GM12878 (cell line): Measurements from ENCODE around the gene HSD11B1L. TPM values are rescaled to one million over a fixed set of nuclear protein-coding genes. Genes with fewer than 3 reads are reported as not detected.

ENCODE experiments used
- ATAC-seq: fragments of 200-7000 bp; cut with Tn5 transposase; 3 replicates; pipeline ENCODE4 v1.9.1; 2020; ENCODE audit warnings: mild to moderate bottlenecking, moderate library complexity
- BruUV-seq: library from RNA; stranded (reverse); fragments of 400-500 nt; replicated peaks from 2 replicates; lab custom pipeline; 2021; lab: Mats Ljungman, UMichigan
- CTCF ChIA-PET: fragments of 300-600 bp; sonication (Branson Sonifier 250); formaldehyde crosslinking; extraction: SDS; loops from one replicate; lab custom pipeline; 2021; ENCODE audit warnings: inconsistent platforms; lab: Yijun Ruan, JAX
- POLR2A ChIA-PET: fragments of 350-600 bp; formaldehyde crosslinking; extraction: SDS; loops from one replicate; lab custom pipeline; 2021; ENCODE audit warnings: inconsistent platforms; lab: Charles Lee
- RAD21 ChIA-PET: fragments of 300-600 bp; sonication (Branson Sonifier 250); formaldehyde crosslinking; loops from one replicate; lab custom pipeline; 2023; ENCODE audit warnings: antibody characterized with exemption; ENCODE audit not compliant: unreplicated experiment; lab: Charles Lee
- SMC1A ChIA-PET: fragments of 300-600 bp; sonication (Branson Sonifier 250); formaldehyde crosslinking; loops from one replicate; lab custom pipeline; 2023; ENCODE audit not compliant: unreplicated experiment, uncharacterized antibody; lab: Charles Lee
- DNase-seq: peaks from one replicate; pipeline ENCODE4 v3.0.0-alpha.2; 2011; ENCODE audit warnings: low read depth, low spot score
- FAIRE-seq: peaks from 3 replicates; lab custom pipeline; 2011; peaks lifted over from hg19 to GRCh38; lab: Jason Lieb, UNC
- H2AFZ ChIP-seq: 2 replicates; pipeline ENCODE4 v1.6.0; 2011; ENCODE audit warnings: low read depth, low read length, control low read depth; ENCODE audit not compliant: control insufficient read depth
- H3K27ac ChIP-seq: 2 replicates; pipeline ENCODE4 v1.5.1; 2011; ENCODE audit warnings: control low read depth; ENCODE audit not compliant: control insufficient read depth, insufficient read depth
- H3K27me3 ChIP-seq, 2 experiments: replicated peaks in 1 of 2; 2 replicates each; pipeline versions ENCODE4 v1.6.0 to v1.6.1; 2011; ENCODE audit warnings: low read length in 1 of 2; ENCODE audit not compliant: control insufficient read depth in 2 of 2, insufficient read depth in 2 of 2
- H3K36me3 ChIP-seq, 2 experiments: 2 replicates each; pipeline ENCODE4 v1.5.1; 2011; ENCODE audit warnings: low read length in 1 of 2; ENCODE audit not compliant: control insufficient read depth in 2 of 2, insufficient read depth in 2 of 2
- H3K4me1 ChIP-seq: 2 replicates; pipeline ENCODE4 v1.6.1; 2011; ENCODE audit warnings: mild to moderate bottlenecking, low read length, moderate library complexity, mixed read lengths; ENCODE audit not compliant: control insufficient read depth, insufficient read depth
- H3K4me2 ChIP-seq: 2 replicates; pipeline ENCODE4 v1.6.0; 2011; ENCODE audit warnings: control low read depth; ENCODE audit not compliant: control insufficient read depth, insufficient read depth
- H3K4me3 ChIP-seq: fragments of 200-600 bp; sonication (generic); 2 replicates; pipeline ENCODE4 v1.5.1; 2016
- H3K79me2 ChIP-seq: 2 replicates; pipeline ENCODE4 v1.6.0; 2011; ENCODE audit warnings: low read length; ENCODE audit not compliant: control insufficient read depth, insufficient read depth
- H3K9ac ChIP-seq: 2 replicates; pipeline ENCODE4 v1.8.0; 2011; ENCODE audit warnings: low read length, control low read depth, mixed read lengths; ENCODE audit not compliant: control insufficient read depth, insufficient read depth
- H3K9me3 ChIP-seq: replicated peaks from 3 replicates; pipeline ENCODE4 v1.5.1; 2011; ENCODE audit warnings: mild to moderate bottlenecking, low read length; ENCODE audit not compliant: control insufficient read depth, insufficient read depth
- H4K20me1 ChIP-seq: 2 replicates; pipeline ENCODE4 v1.6.0; 2011; ENCODE audit not compliant: control insufficient read depth, insufficient read depth
- ATF2 ChIP-seq: IDR thresholded peaks from 2 replicates; pipeline ENCODE4 v1.6.1; 2012; ENCODE audit warnings: low read length, inconsistent platforms
- POLR2AphosphoS5 ChIP-seq: IDR thresholded peaks from 2 replicates; pipeline ENCODE4 v1.6.1; 2011; ENCODE audit warnings: mild to moderate bottlenecking, low read length, inconsistent platforms
- WGBS: methylation state at CpG from one replicate; pipeline ENCODE4 v1.1.6; 2016; ENCODE audit warnings: low lambda C conversion rate; ENCODE audit not compliant: insufficient replicate concordance, insufficient coverage; ENCODE audit errors: missing lambda C conversion rate; 5-methylcytosine and 5-hydroxymethylcytosine counted together
- in situ Hi-C: fragments of 300-500 bp; cut with MboI; formaldehyde crosslinking; loops from 9 replicates; pipeline ENCODE4 v1.14.3; 2018; ENCODE audit warnings: mixed read lengths
- intact Hi-C: fragments of 100-400 bp; cut with micrococcal nuclease; formaldehyde crosslinking; loops from one replicate; pipeline ENCODE4 v1.14.2; 2022; ENCODE audit not compliant: unreplicated experiment
- polyA plus RNA-seq, 11 experiments: library from polyadenylated mRNA; depleted of rRNA in 4 of 11; unstranded in 6 of 11; stranded (reverse) in 5 of 11; fragments of >200 nt; fragmentation: Nextera tagmentation in 4 of 11; fragmentation: Illumina TruSeq in 1 of 11; extraction: Ambion mirVana in 4 of 11; extraction: Trizol in 1 of 11; gene quantifications; 1 replicate in 1 of 11; 2 replicates in 10 of 11; pipeline versions ENCODE4 v1.2.1 to v1.2.3, GENCODE V29; 2011 to 2016; ENCODE audit warnings: inconsistent platforms in 2 of 11, missing spikeins in 2 of 11, low read depth in 1 of 11
- total RNA-seq, 4 experiments: library from RNA; depleted of rRNA in 3 of 4; stranded (reverse); fragments of >200 nt in 3 of 4; fragmentation: Illumina TruSeq in 1 of 4; extraction: Trizol in 1 of 4; gene quantifications; 2 replicates each; pipeline versions ENCODE4 v1.2.1 to v1.2.3, GENCODE V29; 2013 to 2021
- TF ChIP-seq, protein P1 (sequence below): fragments of 150-350 bp; IDR thresholded peaks from 2 replicates; pipeline ENCODE4 v1.6.1; 2014; ENCODE audit warnings: mild to moderate bottlenecking, low read depth, low read length

Gene HSD11B1L
- total and polyA plus RNA-seq, 10 of the 15 experiments (the other 5 are each of a cell fraction or from before 2014, with no cell fraction given): 0.29 to 1.8 (median 1.1) TPM; not detected in 1

- Histone ChIP-seq H3K9ac (no peak overlapping the region), H3K27ac (no peak overlapping the region), H3K9me3 (no peaks in the 10 kb centered on the region), H3K4me1 (0 out of 2 replicates have a peak, but pooled peaks cover 3% of the 10 kb centered on the region), H4K20me1 (no peaks in the 10 kb centered on the region; the same call in 1 of the 2 replicates), H3K4me2 (no peak overlapping the region), H3K79me2 (peaks cover 16% of the 10 kb centered on the region), H3K4me3 (no peak overlapping the region), H2AFZ (no peak overlapping the region), H3K27me3 (no peaks in the 10 kb centered on the region), H3K36me3 (peaks cover 12 to 52% of the 10 kb centered on the region in 2 experiments)
- ChIA-PET POLR2A (no interaction called here), SMC1A (no interaction called here), CTCF (interaction anchor here (3.4 kb wide), 1 partner anchor 8 kb away, joined by 18 read pairs; the partner anchor contains the start of gene RPL36), RAD21 (no interaction called here)
- 0 out of 2 replicates have a peak, but pooled peaks have one; percentile 11 for TF ChIP-seq POLR2AphosphoS5
- TF ChIP-seq ATF2: peak; percentile 12; the same call in 1 of the 2 replicates
- TF ChIP-seq, protein P1, sequence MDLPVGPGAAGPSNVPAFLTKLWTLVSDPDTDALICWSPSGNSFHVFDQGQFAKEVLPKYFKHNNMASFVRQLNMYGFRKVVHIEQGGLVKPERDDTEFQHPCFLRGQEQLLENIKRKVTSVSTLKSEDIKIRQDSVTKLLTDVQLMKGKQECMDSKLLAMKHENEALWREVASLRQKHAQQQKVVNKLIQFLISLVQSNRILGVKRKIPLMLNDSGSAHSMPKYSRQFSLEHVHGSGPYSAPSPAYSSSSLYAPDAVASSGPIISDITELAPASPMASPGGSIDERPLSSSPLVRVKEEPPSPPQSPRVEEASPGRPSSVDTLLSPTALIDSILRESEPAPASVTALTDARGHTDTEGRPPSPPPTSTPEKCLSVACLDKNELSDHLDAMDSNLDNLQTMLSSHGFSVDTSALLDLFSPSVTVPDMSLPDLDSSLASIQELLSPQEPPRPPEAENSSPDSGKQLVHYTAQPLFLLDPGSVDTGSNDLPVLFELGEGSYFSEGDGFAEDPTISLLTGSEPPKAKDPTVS: no peak
- intact Hi-C loops: no loop called here
- FAIRE-seq (no peak), ATAC-seq (no peak), DNase-seq (no peak)
- no TSS peak for BruUV-seq
- in situ Hi-C loops: no loop called here
- WGBS: 93% methylated on average over 25 of the region's 30 CpGs
These were observed 17.2 kb downstream of the HSD11B1L start for GRCh38 chr19:5697890-5698634.
